ENCODE measurements around the gene LAMB1. TPM values are rescaled to one million over a fixed set of nuclear protein-coding genes. Genes with fewer than 3 reads are reported as not detected.

The LAMB1 gene
- total and polyA plus RNA-seq, 2 of the 13 experiments (the other 11 are each of a cell fraction or from before 2014, with no cell fraction given), result 109 to 124 TPM

GRCh38 chr7:107890962-107891635 is 111.9 kb downstream of the LAMB1 start, which contains the start of gene DLD (continued):
- TF ChIP-seq PLSCR1 (CRISPR knock-in tag; IDR thresholded peaks at IDR 0.05; ENCODE audit: borderline replicate concordance), result no peak; the same call in 1 of the 2 replicates
- TF ChIP-seq SMAD3 (CRISPR knock-in tag; IDR thresholded peaks at IDR 0.05), result peak; percentile 69
- TF ChIP-seq FOSL2 (CRISPR knock-in tag; IDR thresholded peaks at IDR 0.05), result no peak; the same call in none of the 2 replicates
- TF ChIP-seq IRF9 (CRISPR knock-in tag; IDR thresholded peaks at IDR 0.05; ENCODE audit: borderline replicate concordance), result peak; percentile 84; the same call in 1 of the 2 replicates
- peak; percentile 83 to 91; a peak in 3 of 4 replicates for TF ChIP-seq HMGXB4 (CRISPR knock-in tag; IDR thresholded peaks at IDR 0.05; ENCODE audit: borderline replicate concordance in 1 of 2, low read depth in 1 of 2)
- TF ChIP-seq ZNF3 (CRISPR knock-in tag; IDR thresholded peaks at IDR 0.05), result no peak
- TF ChIP-seq MAF1 (CRISPR knock-in tag; IDR thresholded peaks at IDR 0.05; ENCODE audit: borderline replicate concordance), result peak; percentile 74; the same call in 1 of the 2 replicates
- TF ChIP-seq ZNF383 (CRISPR knock-in tag; IDR thresholded peaks at IDR 0.05; ENCODE audit: borderline replicate concordance), result no peak
- TF ChIP-seq ZNF333 (CRISPR knock-in tag; IDR thresholded peaks at IDR 0.05; ENCODE audit: borderline replicate concordance), result no peak
- TF ChIP-seq ZNF740 (CRISPR knock-in tag; IDR thresholded peaks at IDR 0.05), result no peak
- TF ChIP-seq PHF5A (CRISPR knock-in tag; IDR thresholded peaks at IDR 0.05; ENCODE audit: low read depth, unreplicated experiment), result no peak
- 0 out of 2 replicates have a peak, but pooled peaks have one; percentile 66 for TF ChIP-seq ZNF124 (CRISPR knock-in tag; IDR thresholded peaks at IDR 0.05)
- TF ChIP-seq GTF3A (CRISPR knock-in tag; conservative IDR thresholded peaks at IDR 0.05), result no peak
- no peak for TF ChIP-seq CTCF (CRISPR knock-in tag; IDR thresholded peaks at IDR 0.05)
- TF ChIP-seq NR2C2 (CRISPR knock-in tag; IDR thresholded peaks at IDR 0.05; ENCODE audit: borderline replicate concordance), result no peak
- TF ChIP-seq ZZZ3 (CRISPR knock-in tag; IDR thresholded peaks at IDR 0.05; ENCODE audit: borderline replicate concordance), result no peak; the same call in 1 of the 2 replicates
- no peak for TF ChIP-seq SRSF9 (IDR thresholded peaks at IDR 0.05; ENCODE audit: borderline replicate concordance, insufficient read depth, low read depth, low read length, poor library complexity, severe bottlenecking)
- peak; percentile 94 for TF ChIP-seq ZMYM4 (CRISPR knock-in tag; IDR thresholded peaks at IDR 0.05)
- no peak for TF ChIP-seq CAMTA2 (CRISPR knock-in tag; IDR thresholded peaks at IDR 0.05; ENCODE audit: borderline replicate concordance)
- TF ChIP-seq ZNF746 (CRISPR knock-in tag; IDR thresholded peaks at IDR 0.05), result no peak; the same call in 1 of the 2 replicates
- TF ChIP-seq ZNF709 (CRISPR knock-in tag; IDR thresholded peaks at IDR 0.05), result peak; percentile 69; the same call in 1 of the 2 replicates
- TF ChIP-seq ZNF691 (CRISPR knock-in tag; IDR thresholded peaks at IDR 0.05; ENCODE audit: borderline replicate concordance, low read depth), result no peak

All from HepG2 (cell line).